GM10248 (cell line): Measurements from ENCODE around the gene LIPE.

Experiments
- CTCF ChIA-PET: fragments of 300-600 bp; sonication (Branson Sonifier 250); formaldehyde crosslinking; extraction: SDS; loops from one replicate; lab custom pipeline; 2021; ENCODE audit warnings: antibody characterized with exemption; lab: Yijun Ruan, JAX
- POLR2A ChIA-PET: fragments of 350-650 bp; sonication (Branson Sonifier 250); formaldehyde crosslinking; extraction: SDS; loops from one replicate; lab custom pipeline; 2020; ENCODE audit warnings: antibody characterized with exemption; lab: Yijun Ruan, JAX
- DNase-seq: peaks from one replicate; pipeline ENCODE4 v3.0.0; 2012; ENCODE audit errors: extremely low spot score
- CTCF ChIP-seq: IDR thresholded peaks from 2 replicates; pipeline ENCODE4 v1.5.1; 2012; ENCODE audit warnings: mild to moderate bottlenecking, low read depth; ENCODE audit errors: extremely low read depth, missing control alignments, control extremely low read depth

Gene LIPE

GRCh38 chr19:42411581-42412178 is 15.5 kb downstream of the LIPE start:
- no peak for TF ChIP-seq CTCF
- ChIA-PET CTCF (interaction anchor here (0.9 to 3.5 kb wide), 8 partner anchors 9 to 118 kb away, joined by 3 to 24 read pairs (median 4); no protein-coding TSS in a partner anchor), POLR2A (interaction anchor here (1.6 kb wide), 1 partner anchor 12 kb away, joined by 5 read pairs; no protein-coding TSS in a partner anchor)
- no peak for DNase-seq

- TF ChIP-seq CTCF = no peak
- POLR2A ChIA-PET = no interaction called here
- no peak for DNase-seq
- CTCF ChIA-PET = interaction anchor here (1.3 to 3.5 kb wide), 3 partner anchors 10 to 28 kb away, joined by 3 to 20 read pairs (median 7); no protein-coding TSS in a partner anchor
Observed at GRCh38 chr19:42410371-42410770, 16.8 kb downstream of the LIPE start.

- ChIA-PET POLR2A (no interaction called here), CTCF (interaction anchor here (2.0 to 3.5 kb wide), 2 partner anchors 9 to 11 kb away, joined by 7 to 20 read pairs; no protein-coding TSS in a partner anchor)
- DNase-seq = no peak
- no peak for TF ChIP-seq CTCF
Observed at GRCh38 chr19:42409477-42409876, 17.7 kb downstream of the LIPE start.

GRCh38 chr19:42407816-42408175 is 19.4 kb downstream of the LIPE start:
- no peak for DNase-seq
- POLR2A ChIA-PET = no interaction called here
- no peak for TF ChIP-seq CTCF
- CTCF ChIA-PET = interaction anchor here (1.7 kb wide), 1 partner anchor 13 kb away, joined by 11 read pairs; no protein-coding TSS in a partner anchor

GRCh38 chr19:42407085-42407815 is 19.9 kb downstream of the LIPE start:
- TF ChIP-seq CTCF = no peak
- ChIA-PET POLR2A (interaction anchor here (0.6 to 1.3 kb wide), 2 partner anchors 16 to 557 kb away, joined by 3 to 4 read pairs; no protein-coding TSS in a partner anchor), CTCF (interaction anchor here (1.2 to 1.7 kb wide), 5 partner anchors 9 to 27 kb away, joined by 3 to 11 read pairs (median 3); no protein-coding TSS in a partner anchor)
- DNase-seq = no peak

GRCh38 chr19:42406111-42406510 is 21.1 kb downstream of the LIPE start:
- ChIA-PET POLR2A (interaction anchor here (1.3 kb wide), 1 partner anchor 17 kb away, joined by 3 read pairs; no protein-coding TSS in a partner anchor), CTCF (interaction anchor here (1.2 to 1.7 kb wide), 5 partner anchors 8 to 28 kb away, joined by 3 to 11 read pairs (median 3); no protein-coding TSS in a partner anchor)
- no peak for DNase-seq
- TF ChIP-seq CTCF = no peak
